ENCODE measurements around the gene SEC31B.
A peak's percentile ranks its signal among the peaks of the same experiment; 100 is the strongest.

Gene SEC31B

DNA sequence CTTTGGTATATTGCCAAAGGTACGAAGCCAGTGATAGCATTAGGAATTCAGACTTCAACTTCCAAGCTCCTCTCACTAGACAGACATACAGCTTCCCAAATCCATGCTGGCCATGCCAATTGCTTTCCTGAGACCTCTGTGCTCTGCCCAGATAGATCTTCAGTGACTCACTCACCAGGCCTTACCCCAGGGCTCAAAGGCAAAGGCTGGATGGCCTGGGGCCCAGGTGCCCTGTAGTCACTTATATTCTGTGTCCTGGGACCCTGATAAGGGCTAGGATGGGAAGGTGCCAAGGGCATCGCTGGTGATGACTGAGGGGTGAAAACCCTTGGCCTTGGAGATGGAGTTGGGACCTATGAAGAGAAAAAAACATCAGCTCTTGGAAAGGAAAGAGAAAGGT lies 29.1 kb downstream of the SEC31B start:
- no peak for DNase-seq (ENCODE audit: low read depth in 2 of 2)

DNA sequence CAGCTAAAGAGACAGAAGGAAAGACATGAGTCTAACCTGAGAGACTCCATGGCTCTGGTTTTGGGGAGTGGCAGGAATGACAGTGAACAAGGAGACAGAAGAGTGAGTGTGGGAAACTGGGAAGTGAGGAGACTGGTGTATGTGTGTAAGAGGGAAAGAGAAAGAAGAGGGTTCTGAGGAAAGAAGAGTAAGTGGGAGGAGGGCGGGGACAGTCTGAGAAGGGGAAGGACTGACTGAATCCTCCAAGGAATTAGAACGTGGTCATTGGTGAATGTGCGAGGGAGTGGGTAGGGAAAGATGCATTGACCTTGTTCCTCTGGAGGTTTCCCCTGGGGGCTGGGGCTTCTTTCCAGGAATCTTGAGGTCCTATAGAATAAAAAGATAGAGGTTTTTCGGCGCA lies 30.3 kb downstream of the SEC31B start:
- no peak for DNase-seq (ENCODE audit: low read depth in 2 of 2)

DNA sequence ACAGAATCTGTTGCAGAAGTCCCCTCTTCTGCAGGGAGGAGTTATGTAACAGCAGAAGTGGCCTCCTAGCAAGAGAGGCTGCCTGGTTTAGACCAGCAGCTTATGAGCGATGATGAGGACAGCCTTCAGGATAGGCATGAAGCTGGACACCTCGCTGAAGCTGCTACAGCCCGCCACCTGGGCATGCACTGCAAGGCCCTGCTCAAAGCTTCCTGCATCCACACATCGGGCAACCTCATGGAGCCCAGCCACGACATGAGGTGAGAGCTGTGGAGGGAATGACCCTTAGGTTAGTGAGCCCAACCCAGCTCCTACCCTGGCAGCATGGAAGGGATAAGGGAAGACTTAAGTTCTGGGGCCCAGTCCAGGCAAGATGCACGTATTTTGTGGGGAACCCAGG lies 32.1 kb downstream of the SEC31B start:
- no peak for DNase-seq (ENCODE audit: low read depth in 2 of 2)

DNA sequence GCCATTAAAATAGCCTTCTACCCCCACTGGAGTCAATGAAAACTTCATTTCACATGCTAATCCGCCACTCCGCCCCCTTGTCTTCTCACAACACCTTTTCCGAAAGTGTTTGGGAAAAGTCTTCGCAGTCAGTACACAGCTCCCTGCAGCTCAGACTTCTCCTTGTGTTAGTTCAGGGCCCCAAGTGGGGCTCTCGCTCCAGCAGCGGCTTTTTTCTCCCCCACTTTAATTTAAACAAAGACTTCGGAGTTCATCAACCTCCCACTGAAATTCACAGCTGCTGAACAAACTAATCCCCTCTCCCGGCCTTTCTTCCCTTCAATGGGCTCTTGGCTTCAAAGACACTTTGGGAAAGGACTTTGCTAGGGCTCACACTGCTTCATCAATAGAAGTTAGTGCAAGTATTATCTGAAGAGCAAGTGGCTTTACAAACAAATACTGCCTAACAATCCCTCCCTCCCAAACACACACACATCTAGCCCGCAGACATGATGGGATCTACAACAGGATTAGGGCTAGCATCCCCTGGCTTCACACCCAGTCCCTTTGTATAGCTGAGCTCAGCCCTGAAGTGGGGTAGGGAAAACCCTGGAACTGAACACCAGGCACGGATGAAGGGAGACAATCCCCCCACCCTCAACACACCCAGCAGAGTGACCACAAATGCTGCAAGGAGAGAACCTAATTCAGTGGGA lies 33.7 kb downstream of the SEC31B start:
- DNase-seq (ENCODE audit: low read depth in 2 of 2), result no peak

DNA sequence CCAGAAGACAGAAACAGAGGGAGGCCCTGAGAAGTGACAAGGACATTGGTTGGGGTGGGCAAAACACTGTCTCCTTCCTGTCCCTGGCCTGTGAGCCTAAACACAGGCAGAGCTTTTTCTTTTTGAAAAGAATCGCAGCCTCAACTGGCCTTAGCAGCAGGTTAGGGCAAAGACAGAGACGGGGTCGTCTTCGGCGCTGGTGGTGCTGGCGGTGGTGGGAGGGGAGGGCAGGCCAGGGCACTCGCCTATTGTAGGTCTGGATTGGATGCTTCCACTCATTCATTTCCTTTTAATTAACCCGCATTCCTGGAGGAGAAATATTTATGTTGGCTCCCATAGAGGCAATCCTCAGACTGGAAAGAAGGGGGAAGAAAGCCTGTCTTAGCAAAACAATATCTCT lies 34.3 kb downstream of the SEC31B start:
- DNase-seq (ENCODE audit: low read depth in 2 of 2), result no peak

DNA sequence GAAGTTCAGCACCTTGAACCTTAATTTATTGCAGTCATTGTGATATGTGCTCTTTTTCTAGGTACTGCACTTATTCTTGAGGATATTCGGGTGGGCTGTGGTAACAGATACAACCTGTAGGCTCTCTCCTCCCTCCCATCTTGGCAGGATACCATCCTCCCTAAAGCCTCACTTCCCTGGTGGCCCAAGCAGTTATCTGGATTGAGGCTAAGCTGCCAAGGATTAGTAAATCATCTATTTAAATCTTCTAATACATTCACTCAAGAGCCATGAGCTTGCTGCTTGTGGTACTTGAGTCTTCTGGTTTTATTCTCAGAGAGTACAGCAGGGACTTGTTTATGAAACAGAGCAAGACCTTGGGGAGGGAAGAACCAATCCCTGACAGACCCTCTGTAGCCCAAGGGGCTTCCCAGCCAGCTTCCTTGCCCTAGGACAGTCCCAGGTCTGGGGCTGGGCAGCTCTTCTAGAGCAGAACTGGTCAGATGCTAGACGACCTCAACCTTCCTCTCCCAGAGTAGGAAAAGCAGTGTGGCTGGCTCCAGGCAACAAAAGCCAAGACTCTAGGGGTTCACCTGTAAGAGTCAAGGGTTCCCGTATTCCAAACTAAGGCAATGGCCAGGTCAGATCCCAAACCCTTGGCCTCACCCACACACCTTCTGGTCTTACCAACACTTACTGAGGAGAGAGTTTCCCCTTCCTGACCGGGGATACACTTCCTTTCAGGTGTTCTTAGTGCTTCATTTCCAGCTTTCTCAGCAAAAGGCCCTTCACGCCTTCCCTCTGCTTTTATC lies 35.6 kb downstream of the SEC31B start:
- DNase-seq (ENCODE audit: low read depth in 2 of 2), result no peak

DNA sequence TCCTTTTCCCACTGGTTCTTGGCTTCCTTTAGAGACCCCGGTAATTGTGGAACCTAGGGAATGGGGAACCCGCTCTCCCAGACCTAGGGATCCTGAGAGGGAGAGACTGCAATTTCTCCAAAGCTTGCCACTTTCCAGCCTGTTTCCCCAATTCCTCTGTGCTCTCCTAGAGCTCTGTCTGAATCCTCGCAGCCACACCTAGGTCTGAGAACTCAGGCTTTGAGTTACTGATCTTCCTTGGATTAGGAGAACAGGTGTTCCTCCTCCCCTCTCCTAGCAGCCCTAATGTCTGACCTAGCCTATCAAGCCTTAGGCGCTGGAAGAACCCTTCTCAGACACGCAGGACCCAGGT lies 36.9 kb downstream of the SEC31B start:
- no peak for DNase-seq (ENCODE audit: low read depth in 2 of 2)

DNA sequence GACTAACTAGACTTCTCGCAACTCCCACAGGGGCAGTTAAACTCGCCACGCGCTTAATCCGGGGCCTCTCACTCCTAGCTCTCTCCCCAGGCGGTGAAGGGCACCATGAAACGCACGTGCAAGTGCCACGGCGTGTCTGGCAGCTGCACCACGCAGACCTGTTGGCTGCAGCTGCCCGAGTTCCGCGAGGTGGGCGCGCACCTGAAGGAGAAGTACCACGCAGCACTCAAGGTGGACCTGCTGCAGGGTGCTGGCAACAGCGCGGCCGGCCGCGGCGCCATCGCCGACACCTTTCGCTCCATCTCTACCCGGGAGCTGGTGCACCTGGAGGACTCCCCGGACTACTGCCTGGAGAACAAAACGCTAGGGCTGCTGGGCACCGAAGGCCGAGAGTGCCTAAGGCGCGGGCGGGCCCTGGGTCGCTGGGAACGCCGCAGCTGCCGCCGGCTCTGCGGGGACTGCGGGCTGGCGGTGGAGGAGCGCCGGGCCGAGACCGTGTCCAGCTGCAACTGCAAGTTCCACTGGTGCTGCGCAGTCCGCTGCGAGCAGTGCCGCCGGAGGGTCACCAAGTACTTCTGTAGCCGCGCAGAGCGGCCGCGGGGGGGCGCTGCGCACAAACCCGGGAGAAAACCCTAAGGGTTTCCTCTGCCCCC lies 37.4 kb downstream of the SEC31B start:
- DNase-seq (ENCODE audit: low read depth in 2 of 2), result peak; percentile 47 to 56

DNA sequence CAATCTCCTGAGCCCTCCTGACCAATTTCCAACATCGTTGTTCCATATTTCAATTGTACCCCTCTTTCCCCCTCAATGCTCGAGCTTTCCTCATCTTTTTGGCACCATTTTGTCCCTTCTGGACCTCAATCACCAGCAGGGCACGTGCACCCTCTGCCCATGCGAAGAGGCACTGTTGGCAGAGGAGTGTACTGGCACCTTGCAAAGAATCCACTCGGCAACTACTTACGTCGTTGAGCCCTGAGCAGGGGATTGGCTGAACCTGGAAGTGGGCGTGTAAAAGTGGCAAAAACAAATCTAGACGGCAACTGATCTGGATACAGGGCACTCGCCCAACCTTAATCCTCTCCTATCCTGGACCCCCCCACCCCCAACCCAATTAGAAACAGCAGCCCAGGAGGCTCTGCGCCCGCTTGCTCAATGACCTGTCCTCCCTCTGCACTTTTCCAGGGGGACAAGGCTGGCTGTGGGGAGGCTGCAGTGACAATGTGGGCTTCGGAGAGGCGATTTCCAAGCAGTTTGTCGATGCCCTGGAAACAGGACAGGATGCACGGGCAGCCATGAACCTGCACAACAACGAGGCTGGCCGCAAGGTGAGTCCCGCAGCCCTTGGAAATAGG lies 38.1 kb downstream of the SEC31B start:
- DNase-seq (ENCODE audit: low read depth in 2 of 2), result peak; percentile 72 to 78

DNA sequence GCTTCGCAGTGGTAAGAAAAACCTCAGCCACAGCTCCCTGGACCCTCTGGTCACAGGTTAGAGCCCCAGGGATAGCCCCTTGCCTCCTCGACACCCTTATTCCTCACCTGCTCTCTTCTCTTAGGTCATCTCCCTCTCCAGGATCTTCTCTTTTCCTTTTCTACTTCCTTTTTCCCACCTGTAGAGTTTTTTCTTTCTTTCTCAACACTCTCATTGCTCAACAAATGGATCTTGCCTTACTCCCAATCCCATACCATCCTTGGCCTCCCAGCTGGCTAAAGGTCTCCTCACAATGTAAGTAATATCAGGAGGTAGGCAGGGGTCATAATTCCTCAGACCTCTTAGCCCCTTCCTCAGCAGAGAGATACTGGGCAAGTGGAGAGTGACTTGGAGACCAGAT lies 39.7 kb downstream of the SEC31B start:
- DNase-seq (ENCODE audit: low read depth in 2 of 2), result no peak

DNA sequence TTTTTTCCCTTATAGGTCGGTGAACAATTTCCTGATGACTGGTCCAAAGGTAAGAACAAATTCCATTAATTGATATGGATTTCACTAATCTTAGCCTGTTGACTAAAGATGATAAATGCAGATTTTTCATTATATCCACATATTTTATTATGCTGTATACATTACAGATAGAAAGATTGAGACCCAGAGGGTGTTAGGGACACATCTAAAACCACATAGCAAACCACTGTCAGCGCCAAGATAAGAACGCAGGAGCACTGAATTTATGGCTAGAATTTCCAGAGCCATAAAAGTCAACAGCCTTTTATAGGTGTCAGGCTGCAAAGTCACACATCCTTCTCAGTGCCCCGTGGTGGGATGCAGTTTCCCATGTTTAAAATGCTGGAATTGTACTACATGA lies 40.6 kb downstream of the SEC31B start:
- DNase-seq (ENCODE audit: low read depth in 2 of 2), result no peak

DNA sequence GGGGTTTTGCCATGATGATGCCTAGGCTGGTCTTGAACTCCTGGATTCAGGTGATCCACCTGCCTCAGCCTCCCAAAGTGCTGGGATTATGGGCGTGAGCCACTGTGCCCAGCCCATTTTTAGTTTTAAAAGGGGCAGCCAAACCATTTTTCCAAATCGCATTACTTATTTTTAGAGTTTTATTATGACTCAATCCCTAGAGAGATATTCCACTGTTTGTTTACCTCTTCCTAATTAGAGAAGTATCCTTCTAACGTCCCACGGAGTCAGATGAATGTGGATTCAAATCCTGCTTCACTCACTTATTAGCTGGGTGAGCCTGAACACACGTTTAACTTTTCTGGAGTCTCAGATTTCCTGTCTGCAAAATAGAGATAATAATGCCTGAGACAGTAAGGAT lies 41.7 kb downstream of the SEC31B start:
- DNase-seq (ENCODE audit: low read depth in 2 of 2), result no peak

DNA sequence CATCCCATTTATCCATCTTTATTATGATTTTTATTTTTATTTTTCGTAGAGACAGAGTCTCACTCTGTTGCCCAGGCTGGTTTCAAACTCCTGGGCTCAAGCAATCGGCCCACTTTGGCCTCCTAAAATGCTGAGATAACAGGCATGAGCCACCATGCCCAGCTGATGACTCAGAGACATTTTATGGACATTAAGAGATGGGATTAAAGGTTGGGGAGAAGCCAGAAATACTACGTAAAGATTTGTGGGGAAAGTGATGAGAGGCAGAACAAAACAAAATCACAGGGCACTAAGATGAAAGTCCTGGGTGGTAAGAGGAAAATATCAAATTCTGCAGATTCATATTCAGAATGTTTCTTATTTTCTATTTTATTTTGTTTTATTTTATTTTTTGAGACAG lies 49.3 kb downstream of the SEC31B start:
- no peak for DNase-seq (ENCODE audit: low read depth in 2 of 2)

DNA sequence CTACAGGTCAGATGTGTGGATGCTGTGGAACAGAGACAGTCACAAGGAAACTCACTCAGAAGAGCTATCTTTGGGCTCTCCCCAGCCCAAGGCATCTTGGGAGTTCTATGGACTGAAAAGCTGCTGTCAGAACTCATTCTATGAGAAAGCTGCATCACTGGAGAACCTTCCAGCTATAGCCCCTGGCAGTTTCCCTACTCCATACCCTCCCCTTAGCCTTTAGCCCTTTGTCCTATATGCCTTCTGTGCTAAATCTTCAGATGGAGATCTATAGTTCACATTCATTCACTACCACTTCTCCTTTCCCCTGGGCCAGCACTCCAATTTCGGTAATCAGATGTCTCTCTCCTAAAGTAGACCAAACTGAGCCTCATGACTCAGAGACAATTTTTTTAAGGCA lies 49.9 kb downstream of the SEC31B start:
- DNase-seq (ENCODE audit: low read depth in 2 of 2), result no peak

DNA sequence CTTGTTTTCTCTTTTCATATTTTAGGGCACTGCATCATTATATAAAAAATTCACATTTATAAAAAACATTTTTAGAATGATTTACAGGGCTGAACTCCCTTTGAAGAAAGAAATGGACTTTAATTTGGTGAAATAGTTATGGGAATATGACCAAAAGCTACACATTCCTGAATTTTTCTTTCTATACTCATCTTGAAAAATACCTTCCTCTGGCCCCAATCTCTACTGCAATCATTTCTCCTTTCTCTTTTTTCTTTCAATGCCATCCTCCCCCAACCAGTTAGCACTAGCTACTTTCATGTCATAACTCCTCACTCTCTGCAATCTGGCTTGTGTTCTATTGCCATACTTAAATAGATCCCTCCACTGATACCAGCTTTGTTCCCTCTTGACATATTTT lies 50.7 kb downstream of the SEC31B start:
- DNase-seq (ENCODE audit: low read depth in 2 of 2), result no peak

DNA sequence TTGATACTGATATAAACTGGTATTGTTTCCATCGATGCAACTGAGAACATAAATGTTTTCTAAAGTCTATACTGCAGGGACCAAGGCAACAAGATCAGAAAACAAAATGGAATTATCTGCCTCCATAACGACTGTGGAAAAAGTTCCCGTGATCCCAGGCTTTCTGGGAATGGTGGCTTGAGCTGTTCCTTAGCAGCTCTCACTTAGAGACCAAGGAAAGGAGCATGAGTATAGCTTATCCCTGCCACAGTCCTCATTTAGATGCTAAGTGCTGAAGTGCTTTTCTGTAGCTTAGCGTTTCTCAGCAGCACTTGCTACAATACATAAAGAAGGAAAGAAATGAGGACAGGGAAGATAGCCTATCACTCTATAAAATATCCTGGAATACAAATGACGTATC lies 51.3 kb downstream of the SEC31B start:
- DNase-seq (ENCODE audit: low read depth in 2 of 2), result no peak

DNA sequence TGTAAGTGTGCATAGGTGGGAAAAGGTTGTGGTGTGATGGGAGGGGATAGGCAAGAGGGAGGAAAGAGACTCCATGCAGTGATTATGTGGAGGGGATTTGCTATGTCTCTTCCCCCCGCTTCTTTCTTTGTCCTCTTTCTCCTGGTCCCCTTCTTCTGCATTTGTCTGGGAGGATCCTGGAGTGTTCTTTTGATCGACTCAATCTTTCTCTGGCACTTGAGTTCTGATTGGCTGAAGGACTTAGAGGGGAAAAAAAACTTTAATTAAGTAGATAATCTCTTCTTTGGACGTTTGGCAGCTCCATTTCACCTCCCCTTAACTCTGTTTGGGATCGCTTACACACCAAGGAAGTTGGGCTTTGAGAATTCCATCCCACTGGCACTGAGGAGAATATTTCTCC lies 57.0 kb downstream of the SEC31B start, which contains the start of gene WNT8B:
WNT8B (plus strand) TSS at position 301 of the 400 bp plus-strand sequence. CDS start 160 bp downstream, outside the sequence.
- no peak for DNase-seq (ENCODE audit: low read depth in 2 of 2)

DNA sequence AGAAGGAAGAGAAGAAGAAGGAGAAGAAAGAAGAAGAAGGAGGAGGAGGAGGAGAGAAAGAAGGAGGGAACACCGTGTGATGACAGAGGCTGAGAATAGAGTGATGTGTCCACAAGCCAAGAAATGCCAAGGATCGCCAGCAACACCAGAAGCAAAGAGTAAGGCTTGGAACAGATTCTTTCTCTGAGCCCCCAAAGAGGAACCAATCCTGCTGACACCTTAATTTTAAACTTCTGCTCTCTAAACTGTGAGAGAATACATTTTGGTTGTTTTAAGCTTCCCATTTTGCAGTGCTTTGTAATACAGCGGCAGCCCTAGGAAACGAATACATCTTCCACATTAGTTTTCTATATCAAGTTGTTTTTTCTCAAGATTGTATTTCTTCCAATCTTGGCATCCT lies 70.7 kb downstream of the SEC31B start:
- no peak for DNase-seq (ENCODE audit: low read depth in 2 of 2)

DNA sequence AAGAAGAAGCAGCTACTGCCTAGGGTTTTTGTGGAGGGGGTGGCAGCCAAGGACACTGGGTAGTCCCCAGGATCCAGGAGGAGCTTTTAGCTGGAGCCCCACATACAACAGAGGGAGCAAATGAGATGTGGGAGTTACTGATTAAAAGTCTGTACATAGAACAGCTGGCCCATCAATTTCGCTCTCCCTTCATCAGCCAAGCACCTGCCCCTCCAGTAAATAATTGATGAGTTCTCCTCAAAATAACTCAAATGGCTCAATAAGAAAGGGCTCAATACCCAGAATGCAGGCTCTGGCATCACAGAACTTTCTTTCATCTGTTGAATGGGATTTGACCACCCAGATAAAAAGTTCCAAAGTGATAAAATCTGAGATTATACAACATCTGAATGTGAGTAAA lies 72.0 kb downstream of the SEC31B start:
- DNase-seq (ENCODE audit: low read depth in 2 of 2), result no peak

DNA sequence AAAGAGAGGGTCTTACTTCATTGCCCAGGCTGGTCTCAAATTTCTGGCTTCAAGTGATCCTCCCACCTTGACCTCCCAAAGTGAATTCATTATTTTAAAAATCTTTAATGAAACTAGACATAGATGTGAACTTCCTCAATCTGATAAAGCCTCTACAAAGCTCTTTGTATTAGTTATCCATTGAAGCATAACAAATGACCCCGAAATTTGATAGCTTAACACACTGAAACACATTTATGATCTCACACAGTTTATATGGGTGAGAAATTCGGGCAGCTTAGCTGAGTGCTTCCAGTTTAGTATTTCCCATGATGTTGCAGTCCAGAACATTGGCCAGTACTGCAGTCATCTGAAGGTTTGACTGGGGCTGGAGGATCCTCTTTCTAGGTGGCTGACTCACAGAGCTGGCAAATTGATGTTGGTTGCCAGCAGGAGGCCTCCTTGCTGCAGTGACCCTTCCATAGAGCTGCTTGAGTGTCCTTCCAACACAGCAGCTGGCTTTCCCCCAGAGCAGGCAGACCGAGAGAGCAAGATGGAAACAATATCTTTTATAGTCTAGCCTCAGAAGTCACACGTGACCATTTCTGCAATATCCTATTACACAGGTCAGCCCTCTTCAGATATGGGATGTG lies 73.4 kb downstream of the SEC31B start:
- DNase-seq (ENCODE audit: low read depth in 2 of 2), result no peak

DNA sequence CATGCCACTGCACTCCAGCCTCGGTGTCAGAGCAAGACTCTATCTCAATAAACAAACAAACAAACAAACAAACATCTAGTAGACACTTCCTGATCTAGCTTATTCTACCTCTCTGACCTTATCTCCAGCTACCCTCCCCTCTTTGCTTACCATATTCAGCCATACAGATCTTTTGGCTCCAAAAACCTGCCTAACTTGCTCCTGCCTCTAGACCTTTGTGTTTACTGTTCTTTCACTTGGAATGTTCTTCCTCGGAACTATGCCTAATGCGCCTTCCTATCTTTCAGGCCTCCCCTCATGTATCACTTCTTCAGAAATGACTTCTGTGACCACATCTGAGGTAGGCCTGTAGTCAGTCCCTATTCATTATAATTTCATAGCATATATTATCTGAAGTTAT lies 77.1 kb downstream of the SEC31B start:
- no peak for DNase-seq (ENCODE audit: low read depth in 2 of 2)

DNA sequence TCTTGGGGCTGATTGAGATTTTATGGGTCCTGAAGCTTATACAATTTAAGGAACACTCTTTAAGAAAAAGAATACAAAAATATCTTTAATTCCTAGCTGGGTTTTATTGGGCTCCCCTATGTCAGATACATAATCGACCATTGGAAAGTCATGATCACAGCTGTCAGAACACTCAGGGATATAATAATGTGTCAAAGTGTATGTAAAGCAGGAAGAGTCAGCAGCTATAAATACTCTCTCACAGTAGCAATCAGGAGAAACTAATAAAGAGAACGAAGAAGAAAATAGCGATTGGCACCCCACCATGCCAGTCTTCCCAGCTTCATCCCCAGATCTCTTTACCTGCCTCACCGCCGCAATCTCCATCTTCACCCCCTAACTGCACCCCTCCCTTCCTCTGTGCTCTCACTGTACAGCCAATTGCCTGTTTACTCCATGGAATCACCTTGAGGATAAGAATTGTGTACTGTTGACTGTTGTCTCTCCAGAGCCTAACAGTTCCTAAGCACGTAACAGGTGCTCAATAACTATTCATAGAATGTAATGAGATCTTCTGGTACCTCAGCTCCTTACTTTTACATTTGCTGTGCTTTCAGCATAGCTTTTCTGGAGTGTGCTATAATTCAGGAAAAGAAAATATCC lies 80.9 kb downstream of the SEC31B start:
- DNase-seq (ENCODE audit: low read depth in 2 of 2), result no peak

All from stimulated activated CD8-positive, alpha-beta memory T cell treated with anti-CD3 and anti-CD28 coated beads, Interleukin-15, amount 100 ng/mL, for 48 hours (primary cell).